Panc1 (cell line): Measurements from ENCODE around the gene CYP1B1. TPM values are rescaled to one million over a fixed set of nuclear protein-coding genes. Genes with fewer than 3 reads are reported as not detected.
A peak's percentile ranks its signal among the peaks of the same experiment; 100 is the strongest.

Experiments used
- ATAC-seq: fragments of 200-7000 bp; cut with Tn5 transposase; 2 replicates; pipeline ENCODE4 v1.9.1; 2020; ENCODE audit warnings: mild to moderate bottlenecking, moderate library complexity
- BruUV-seq: library from RNA; stranded (reverse); fragments of 400-500 nt; replicated peaks from 2 replicates; lab custom pipeline; 2021; lab: Mats Ljungman, UMichigan
- CTCF ChIA-PET: fragments of 300-600 bp; sonication (Branson Sonifier 250); formaldehyde crosslinking; loops from one replicate; lab custom pipeline; 2022; ENCODE audit warnings: antibody characterized with exemption; lab: Charles Lee
- POLR2A ChIA-PET: fragments of 300-600 bp; sonication (Branson Sonifier 250); formaldehyde crosslinking; loops from one replicate; lab custom pipeline; 2022; ENCODE audit warnings: antibody characterized with exemption; lab: Charles Lee
- DNase-seq: peaks from one replicate; pipeline ENCODE4 v3.0.0-alpha.2; 2010; ENCODE audit warnings: low read depth, low spot score
- H3K27ac ChIP-seq: 2 replicates; pipeline ENCODE4 v1.5.1; 2011; ENCODE audit warnings: mild to moderate bottlenecking, low read length, inconsistent platforms
- H3K27me3 ChIP-seq: fragments of 200-500 bp; sonication (Bioruptor generic); 2 replicates; pipeline ENCODE4 v1.6.0; 2014; ENCODE audit warnings: low read length, inconsistent platforms; ENCODE audit not compliant: control insufficient read depth, insufficient read depth
- H3K36me3 ChIP-seq: fragments of 200-500 bp; sonication (Bioruptor generic); 2 replicates; pipeline ENCODE4 v1.5.1; 2014; ENCODE audit warnings: inconsistent platforms, mild to moderate bottlenecking, low read length, moderate library complexity; ENCODE audit not compliant: control insufficient read depth, insufficient read depth
- H3K4me1 ChIP-seq: 2 replicates; pipeline ENCODE4 v1.5.1; 2011; ENCODE audit warnings: inconsistent platforms, mild to moderate bottlenecking, low read length, moderate library complexity; ENCODE audit not compliant: control insufficient read depth, insufficient read depth
- H3K4me3 ChIP-seq, 2 experiments: 2 replicates each; pipeline ENCODE4 v1.5.1; 2011 to 2012; ENCODE audit warnings: low read depth in 2 of 2, low read length in 2 of 2, mild to moderate bottlenecking in 2 of 2, inconsistent platforms in 1 of 2, moderate library complexity in 1 of 2
- H3K9me3 ChIP-seq: fragments of 200-500 bp; sonication (Bioruptor generic); 2 replicates; pipeline ENCODE4 v1.5.1; 2014; ENCODE audit warnings: low read depth, mild to moderate bottlenecking, inconsistent platforms, low read length, moderate library complexity; ENCODE audit not compliant: control insufficient read depth, insufficient read depth
- CTCF ChIP-seq: fragments of 450-650 bp; IDR thresholded peaks from 2 replicates; pipeline ENCODE4 v1.5.1; 2017; ENCODE audit warnings: mild to moderate bottlenecking
- POLR2AphosphoS5 ChIP-seq: IDR thresholded peaks from 2 replicates; pipeline ENCODE4 v1.6.1; 2012; ENCODE audit warnings: mild to moderate bottlenecking, low read depth, low read length, moderate library complexity
- REST ChIP-seq, 2 experiments: IDR thresholded peaks; 2 replicates each; pipeline ENCODE4 v1.6.1; 2011 to 2012; ENCODE audit warnings: low read depth in 2 of 2, control low read depth in 1 of 2, low read length in 1 of 2, mild to moderate bottlenecking in 1 of 2, moderate library complexity in 1 of 2; ENCODE audit not compliant: insufficient read depth in 1 of 2
- SIN3A ChIP-seq: IDR thresholded peaks from 2 replicates; pipeline ENCODE4 v1.6.1; 2012; ENCODE audit warnings: low read depth, mild to moderate bottlenecking, low read length, moderate library complexity, borderline replicate concordance; ENCODE audit not compliant: insufficient read depth
- TCF7L2 ChIP-seq: IDR thresholded peaks from 2 replicates; pipeline ENCODE4 v1.6.1; 2011; ENCODE audit warnings: mild to moderate bottlenecking, low read depth, low read length, inconsistent platforms
- in situ Hi-C: cut with HindIII; loops from 2 replicates; pipeline ENCODE4 v1.10.0; 2016; ENCODE audit warnings: low sequenced_read_pairs, low pct_unique_long_range_greater_than_20kb
- intact Hi-C: fragments of 100-400 bp; cut with micrococcal nuclease; formaldehyde crosslinking; loops from one replicate; pipeline ENCODE4 v1.10.0; 2022; ENCODE audit not compliant: unreplicated experiment
- total RNA-seq: library from RNA; stranded (reverse); gene quantifications from one replicate; pipeline ENCODE4 v1.2.1, GENCODE V29; 2021; ENCODE audit not compliant: unreplicated experiment

The CYP1B1 gene
- total RNA-seq, 1 experiment from 2014 or later: 86.7 TPM

- Histone ChIP-seq H3K9me3 (no peaks in the 10 kb centered on the region), H3K36me3 (no peaks in the 10 kb centered on the region), H3K27me3 (no peaks in the 10 kb centered on the region), H3K27ac (peak overlapping the region; percentile 95), H3K4me3 (no peak overlapping the region), H3K4me1 (peaks cover 46% of the 10 kb centered on the region)
- ATAC-seq (no peak), DNase-seq (no peak)
- POLR2A ChIA-PET: interaction anchor here (0.6 kb wide), 1 partner anchor 28 kb away, joined by 3 read pairs; the partner anchor contains the start of gene CYP1B1
- CTCF ChIA-PET: no interaction called here
- intact Hi-C loops (no loop called here), in situ Hi-C loops (no loop called here)
- BruUV-seq: no TSS peak
- TF ChIP-seq CTCF (no peak), POLR2AphosphoS5 (no peak), REST (IDR thresholded peaks at IDR 0.05; ENCODE audit: insufficient read depth in 1 of 2, low read depth in 2 of 2, low read length in 1 of 2) (no peak), TCF7L2 (no peak), SIN3A (no peak)
These were observed 28.6 kb upstream of the CYP1B1 start for GRCh38 chr2:38104598-38104997.

GRCh38 chr2:38100328-38100727, 24.4 kb upstream of the CYP1B1 start:
- no peaks in the 10 kb centered on the region for H3K27me3 ChIP-seq
- no peak for TF ChIP-seq SIN3A
- no peak for TF ChIP-seq TCF7L2
- no peak for TF ChIP-seq CTCF
- TF ChIP-seq REST (IDR thresholded peaks at IDR 0.05; ENCODE audit: insufficient read depth in 1 of 2, low read depth in 2 of 2, low read length in 1 of 2): no peak
- TF ChIP-seq POLR2AphosphoS5: no peak
- no peaks in the 10 kb centered on the region for H3K9me3 ChIP-seq
- in situ Hi-C loops: no loop called here
- intact Hi-C loops: no loop called here
- ChIA-PET POLR2A (interaction anchor here (0.7 kb wide), 1 partner anchor 22 kb away, joined by 3 read pairs; no protein-coding TSS in a partner anchor), CTCF (no interaction called here)
- H3K27ac ChIP-seq: peak overlapping the region; percentile 98
- no peak for DNase-seq
- H3K4me1 ChIP-seq: peaks cover 49% of the 10 kb centered on the region
- no TSS peak for BruUV-seq
- no peak for ATAC-seq
- H3K4me3 ChIP-seq: no peak overlapping the region
- no peaks in the 10 kb centered on the region for H3K36me3 ChIP-seq
